NCI-H226 (cell line): ENCODE data around the gene ULBP2.
A peak's percentile ranks its signal among the peaks of the same experiment; 100 is the strongest.
"Not testable (repeated sequence)": the region's sequence is repeated elsewhere in the genome, so short reads cannot be mapped to it uniquely, and the experiment has no call there.

Experiments
- DNase-seq: peaks from one replicate; pipeline ENCODE4 v3.0.0-alpha.2; 2015

Gene ULBP2

DNA sequence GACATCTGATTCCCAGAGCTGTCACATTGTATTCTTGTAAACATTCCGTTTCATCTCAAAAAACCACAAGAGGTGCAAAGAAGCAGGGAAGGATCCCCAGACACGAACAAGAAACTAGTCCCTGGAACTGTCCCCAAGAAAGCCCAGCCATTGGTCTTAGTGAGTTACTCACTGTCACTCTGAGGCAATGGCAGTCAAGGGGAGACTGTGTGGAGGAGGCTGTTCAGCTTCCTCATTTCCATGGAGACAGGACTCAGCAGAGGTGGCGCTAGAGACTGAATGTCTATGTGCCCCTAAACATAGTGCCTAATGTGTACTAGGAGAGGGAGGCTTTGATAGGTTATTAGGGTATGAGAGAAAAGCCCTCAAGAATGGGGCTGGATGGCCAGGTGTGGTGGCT lies 33.0 kb downstream of the ULBP2 start:
- DNase-seq = no peak

DNA sequence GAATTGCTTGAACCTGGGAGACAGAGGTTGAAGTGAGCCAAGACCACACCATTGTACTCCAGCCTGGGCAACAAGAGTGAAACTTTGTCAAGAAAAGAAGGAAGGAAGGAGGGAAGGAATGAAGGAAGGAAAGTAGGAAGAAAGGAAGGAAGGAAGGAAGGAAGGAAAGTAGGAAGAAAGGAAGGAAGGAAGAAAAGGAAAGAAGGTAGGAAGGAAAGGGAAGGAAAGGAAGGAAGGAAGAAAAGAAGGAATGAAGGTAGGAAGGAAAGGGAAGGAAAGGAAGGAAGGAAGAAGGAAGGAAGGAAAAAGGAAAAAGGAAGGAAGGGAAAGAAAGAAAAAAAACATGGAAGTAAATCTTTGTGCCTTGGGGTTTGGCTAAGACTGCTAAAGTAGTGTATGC lies 33.6 kb downstream of the ULBP2 start:
- DNase-seq = no peak

DNA sequence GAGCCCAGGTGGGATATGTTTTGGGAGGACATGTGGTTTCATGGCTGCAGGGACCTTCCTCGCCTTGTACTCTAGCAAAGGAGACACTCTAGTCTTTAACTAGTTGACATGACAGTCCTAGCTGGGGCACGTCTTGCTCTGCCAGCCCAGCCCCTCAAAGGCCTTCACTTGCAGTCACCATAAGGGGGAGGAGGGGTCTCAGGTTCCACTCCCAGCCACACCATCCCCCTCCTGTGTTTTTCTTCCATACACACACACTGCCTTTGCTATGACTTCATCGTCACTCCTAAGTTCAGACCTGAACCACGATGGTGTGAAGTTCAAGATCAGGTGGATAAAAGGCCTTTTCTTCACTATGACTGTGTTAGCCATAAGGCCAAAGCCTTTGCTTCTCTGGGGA lies 35.4 kb downstream of the ULBP2 start:
- DNase-seq = no peak

DNA sequence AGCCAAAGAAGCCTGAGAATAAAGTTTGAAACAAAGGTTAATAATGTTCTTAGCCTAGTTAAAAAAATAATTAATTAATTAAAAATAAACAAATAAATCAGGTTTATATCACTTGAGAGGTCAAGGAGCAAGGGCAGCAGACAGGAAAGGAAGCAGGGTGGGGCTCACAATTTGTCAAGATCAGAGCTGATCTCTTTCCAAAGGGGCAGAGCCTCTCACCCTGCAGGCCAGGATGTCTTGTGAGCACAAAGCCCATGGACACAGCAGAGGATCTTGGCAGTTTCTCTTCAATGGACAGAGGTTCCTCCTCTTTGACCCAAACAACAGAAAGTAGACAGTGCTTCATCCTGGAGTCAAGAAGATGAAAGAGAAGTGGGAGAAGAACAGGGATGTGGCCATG lies 36.8 kb downstream of the ULBP2 start:
- no peak for DNase-seq

DNA sequence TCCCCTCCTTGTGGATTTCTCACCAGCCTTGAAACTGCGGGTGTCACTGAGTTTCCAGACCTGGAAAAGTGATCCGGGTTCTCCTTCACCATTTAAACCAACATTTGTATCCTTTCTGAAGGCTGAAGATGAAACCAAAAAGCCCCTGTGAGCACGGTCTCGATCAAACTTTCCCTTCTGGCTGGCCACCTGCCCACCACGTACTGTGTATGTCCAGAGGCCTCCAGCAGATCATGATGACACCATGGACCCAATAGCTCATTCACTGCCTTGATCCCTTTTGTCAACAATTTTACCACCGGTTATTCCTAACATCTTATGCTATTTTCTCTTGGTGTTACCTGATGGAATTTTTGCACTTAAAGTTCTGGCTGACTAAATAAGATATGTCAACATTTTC lies 37.5 kb downstream of the ULBP2 start:
- DNase-seq = no peak

DNA sequence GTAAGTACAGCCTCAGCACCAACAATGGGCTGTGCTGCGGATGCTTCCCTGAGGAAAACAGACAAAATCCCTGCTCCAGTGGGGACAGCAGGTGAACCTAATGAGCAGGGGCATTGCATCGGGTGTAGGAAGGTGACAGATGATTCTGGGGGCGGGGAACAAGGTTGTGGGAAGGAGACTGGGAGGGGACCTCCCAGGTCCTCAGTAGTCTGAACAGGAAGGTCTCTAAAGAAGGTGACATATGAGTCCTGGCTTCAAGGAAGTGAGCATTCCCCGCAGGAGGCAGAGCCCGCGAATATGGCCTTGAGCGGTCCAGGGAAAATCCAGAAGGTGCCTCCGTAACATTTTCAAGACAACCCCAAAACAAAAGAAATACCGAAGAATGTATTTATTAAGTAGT lies 41.3 kb downstream of the ULBP2 start:
- DNase-seq = no peak

DNA sequence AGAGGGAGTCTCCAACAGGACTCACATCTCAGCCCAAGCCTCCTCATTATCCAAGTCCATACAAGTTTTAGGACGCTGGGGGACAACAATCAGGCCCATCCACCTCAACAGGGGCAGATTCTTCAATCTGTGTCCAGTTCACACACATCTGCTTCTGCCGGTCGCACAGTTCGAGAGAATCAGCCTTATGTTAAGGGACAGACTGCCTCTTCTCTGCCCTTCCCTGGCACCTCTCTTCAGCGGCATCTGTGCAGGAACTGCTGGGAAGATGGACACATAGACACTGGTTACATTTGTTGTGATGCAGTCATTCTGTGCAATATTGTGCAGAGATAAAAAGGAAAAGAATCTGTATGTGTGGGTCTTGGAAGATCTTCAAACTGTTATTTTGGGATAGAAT lies 43.0 kb downstream of the ULBP2 start:
- DNase-seq = no peak

DNA sequence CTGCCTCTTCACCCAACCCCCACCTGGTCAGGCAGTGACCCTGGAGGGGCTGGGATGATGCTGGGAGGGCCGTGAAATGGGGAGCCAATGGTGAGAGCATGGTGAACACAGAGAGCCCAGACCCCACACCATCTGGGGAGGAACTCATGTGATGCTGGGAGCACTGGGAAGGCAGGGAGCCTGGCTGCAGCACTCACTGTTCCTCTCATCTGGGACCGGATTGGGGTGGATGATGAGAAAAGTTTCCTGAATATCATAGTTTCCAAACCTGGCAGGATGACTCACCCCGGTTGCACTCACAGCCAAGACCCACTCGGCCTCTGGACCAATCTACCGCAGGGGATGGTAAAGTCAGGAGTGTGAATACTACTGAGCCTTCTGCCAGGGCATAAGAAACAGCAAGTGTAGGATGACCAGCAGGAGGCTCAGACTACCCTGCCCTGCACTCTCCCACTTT lies 43.7 kb downstream of the ULBP2 start:
- DNase-seq = peak; percentile 9

DNA sequence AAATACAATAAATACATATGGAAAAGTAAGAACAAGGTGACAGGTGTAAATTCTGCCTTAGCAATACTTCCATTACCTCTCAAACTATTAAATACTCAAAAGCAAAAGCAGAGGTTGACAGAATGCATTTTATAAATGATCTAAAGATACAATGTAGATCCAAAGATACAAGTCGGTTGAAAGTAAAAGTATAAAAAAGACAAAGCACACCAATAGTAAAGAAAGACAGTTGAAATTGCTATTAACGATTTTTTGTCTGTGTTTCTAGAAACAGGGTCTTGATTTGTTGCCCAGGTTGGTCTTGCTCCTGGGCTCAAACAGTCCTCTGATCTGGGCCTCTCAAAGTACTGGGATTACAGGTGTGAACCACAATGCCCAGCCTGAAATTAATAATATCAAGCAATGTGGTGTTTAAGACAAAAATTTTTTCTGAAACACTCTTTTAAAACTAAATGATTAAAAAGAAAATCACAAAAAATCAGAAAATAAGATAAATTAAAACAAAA lies 45.8 kb downstream of the ULBP2 start:
- no peak for DNase-seq

DNA sequence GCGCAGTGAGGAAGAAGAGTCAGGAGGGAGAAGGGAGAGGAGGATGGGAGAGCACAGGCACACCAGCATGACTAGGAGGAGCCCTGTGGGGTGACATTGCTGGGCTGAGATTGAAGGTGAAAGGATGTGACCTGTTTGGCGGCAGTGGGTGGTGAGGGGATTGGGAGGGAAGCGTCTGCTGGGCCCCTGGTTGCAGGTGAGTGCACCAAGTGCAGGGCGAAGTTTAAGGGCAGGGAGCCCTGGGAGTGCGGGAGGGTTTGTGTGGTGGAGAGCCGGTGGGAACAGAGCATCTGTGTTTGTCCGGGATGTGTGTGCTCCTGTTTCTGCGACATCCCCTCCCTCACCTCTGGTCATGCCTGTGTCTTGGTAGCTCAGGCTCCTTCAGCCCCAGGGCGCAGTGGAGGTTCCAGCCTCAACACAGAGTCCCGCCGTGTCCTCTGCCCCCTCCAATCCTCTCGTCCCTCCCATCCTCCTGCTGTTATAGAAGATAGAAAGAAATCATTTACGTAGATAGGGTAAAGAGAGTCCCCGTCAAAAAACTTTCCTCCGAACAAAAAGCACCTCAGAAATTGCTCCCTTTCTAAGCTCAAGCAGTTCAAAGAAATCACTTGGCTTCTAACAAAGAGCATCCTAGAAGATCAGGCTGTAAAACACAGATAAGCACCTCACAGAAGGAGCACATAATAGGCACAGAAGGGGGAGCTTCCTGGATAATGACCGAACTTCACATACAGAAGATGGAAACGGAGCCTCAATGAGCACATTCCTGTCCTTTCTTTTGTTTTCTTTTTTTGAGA lies 46.9 kb downstream of the ULBP2 start:
- DNase-seq = no peak

DNA sequence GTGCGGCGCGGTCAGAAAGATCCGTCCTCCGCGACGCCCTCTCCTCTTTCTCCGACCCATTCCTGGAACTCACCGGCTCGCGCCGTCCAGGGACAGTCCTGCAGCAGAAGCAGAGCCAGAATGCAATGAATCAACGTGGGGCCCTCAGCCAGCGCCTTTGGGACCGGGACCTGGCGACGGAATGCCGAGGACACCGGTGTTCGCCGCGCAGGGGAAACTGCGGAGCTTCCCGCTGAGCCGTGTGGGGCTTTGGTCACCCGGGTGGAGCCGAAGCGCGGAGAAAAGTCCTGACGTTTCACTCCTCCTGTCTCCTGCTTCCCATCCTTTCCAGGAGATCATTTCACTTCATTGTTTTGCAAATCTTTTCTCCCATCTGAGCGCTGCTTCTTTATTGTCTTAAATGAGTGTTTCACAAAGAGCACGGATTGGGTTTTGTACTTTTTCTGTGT lies 48.4 kb downstream of the ULBP2 start:
- DNase-seq = no peak

DNA sequence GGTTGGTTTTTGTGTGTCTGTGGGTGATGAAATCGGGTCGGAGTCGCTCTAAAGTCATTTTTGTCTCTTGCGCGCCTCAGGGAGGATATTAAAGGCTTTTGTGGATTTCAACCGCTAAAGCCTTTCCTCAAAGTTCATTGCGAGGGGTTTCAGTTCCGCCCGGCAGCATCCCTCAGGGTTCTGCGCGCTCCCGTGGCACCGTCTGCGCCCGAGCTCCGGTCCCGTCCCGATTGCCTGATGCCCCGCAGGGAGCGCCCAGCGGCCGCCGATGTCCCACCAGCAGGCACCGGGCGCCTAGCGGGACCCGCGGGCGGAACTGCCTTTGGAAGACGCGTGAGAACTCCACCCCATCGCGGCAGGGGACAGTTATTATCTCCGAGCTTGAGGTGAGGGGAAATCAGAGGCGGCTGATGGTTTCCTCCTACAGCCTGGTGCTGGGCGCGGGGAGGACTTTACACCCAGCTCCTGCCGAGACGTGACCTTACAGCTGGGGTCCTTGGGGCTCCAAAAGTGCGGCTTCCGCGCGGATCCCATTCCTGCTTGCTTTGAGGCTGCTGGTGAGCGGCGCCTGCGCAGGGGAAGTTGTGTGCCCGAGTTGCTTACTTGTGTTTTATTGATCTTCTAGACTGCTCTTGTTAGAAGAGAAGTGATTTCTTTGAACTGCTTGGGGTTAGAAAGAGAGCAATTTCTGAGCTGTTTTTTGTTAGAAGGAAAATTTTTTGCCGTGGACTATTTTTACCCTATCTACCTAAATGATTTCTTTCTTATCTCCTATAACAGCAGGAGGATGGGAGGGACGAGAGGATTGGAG lies 49.1 kb downstream of the ULBP2 start:
- DNase-seq = no peak

DNA sequence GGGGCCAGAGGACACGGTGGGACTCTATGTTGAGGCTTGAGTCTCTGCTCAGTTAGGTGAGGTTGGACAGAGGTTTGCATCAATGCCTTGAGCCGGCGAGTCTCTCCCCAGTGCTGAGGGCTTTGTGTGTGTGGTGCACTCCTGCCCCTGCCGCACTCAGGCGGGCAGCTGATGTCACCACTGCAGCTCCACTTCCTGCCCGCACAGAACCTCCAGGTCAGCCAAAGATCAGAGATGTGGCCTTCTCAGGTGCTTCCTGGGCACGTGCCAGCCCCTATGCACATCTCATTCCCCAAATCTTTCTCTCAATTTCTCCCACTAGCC lies 49.6 kb downstream of the ULBP2 start:
- DNase-seq = not testable (repeated sequence)

DNA sequence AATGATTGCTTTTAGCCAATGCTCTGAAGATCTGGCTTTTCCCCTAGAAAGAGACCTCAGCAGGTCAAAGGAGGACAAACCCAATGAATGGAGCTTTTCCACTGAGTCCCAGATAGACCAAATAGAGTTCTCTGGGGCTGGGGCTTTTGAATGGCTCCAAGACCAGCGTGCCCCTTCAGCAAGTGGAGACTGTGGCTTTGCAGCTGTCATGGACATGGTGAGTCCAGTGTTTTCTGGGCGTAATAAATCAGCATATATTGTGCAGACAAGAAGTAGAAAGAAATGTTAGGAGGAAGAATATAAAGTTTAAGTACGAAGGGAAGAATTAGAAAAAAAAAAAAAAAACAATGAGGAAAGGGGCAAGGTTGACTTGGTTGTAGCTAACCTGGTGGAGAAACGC lies 50.0 kb downstream of the ULBP2 start:
- DNase-seq = no peak

DNA sequence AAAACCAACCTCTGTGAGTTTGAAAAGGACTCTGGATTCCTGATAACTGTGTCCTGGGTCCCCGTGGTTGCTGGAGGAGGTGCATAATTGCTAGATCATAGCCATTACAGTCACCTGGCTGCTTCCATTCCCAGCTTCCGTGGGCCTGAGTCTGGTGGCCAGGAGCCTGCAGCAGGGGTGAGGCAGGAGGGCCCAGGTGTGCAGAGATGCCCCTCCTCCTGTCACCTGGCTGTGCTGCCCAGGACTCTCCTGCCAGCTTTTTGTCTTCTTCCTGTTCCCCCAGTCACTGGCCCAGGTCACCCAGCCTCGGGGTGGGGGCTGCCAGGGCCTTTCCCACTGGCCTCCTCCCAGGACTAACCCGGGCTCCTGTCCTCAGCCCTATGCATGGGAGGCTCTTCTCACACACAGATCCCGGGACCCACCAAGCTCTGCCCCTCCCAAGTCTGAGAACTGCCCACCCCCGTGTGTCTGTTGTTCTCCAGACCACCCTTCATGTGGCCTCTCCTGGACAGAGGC lies 53.5 kb downstream of the ULBP2 start:
- DNase-seq = no peak

DNA sequence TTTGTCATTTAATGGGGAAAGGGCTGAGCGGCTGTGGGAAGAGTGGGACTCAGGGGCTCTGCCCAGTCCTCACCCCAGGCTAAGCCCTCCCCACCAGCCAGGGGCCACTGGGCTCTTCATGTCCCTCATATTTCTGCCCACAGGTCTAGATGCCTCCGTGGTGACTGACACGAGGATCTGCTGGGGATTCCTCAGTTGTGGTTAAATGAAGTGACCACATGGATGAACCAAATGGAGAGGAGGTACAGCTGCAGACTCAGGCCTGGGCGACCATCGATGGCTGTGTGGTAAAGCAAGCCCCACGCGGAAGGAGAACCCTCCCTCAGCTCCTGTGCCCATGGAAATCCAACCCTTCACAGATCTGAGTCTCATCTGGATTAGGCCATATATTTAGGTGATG lies 54.2 kb downstream of the ULBP2 start:
- DNase-seq = no peak
